Measurements from ENCODE around the gene NDOR1. TPM values are rescaled to one million over a fixed set of nuclear protein-coding genes. Genes with fewer than 3 reads are reported as not detected.
"Not testable (repeated sequence)": the region's sequence is repeated elsewhere in the genome, so short reads cannot be mapped to it uniquely, and the experiment has no call there.

The NDOR1 gene
- total RNA-seq, 1 experiment from 2014 or later, result 23.8 TPM

DNA sequence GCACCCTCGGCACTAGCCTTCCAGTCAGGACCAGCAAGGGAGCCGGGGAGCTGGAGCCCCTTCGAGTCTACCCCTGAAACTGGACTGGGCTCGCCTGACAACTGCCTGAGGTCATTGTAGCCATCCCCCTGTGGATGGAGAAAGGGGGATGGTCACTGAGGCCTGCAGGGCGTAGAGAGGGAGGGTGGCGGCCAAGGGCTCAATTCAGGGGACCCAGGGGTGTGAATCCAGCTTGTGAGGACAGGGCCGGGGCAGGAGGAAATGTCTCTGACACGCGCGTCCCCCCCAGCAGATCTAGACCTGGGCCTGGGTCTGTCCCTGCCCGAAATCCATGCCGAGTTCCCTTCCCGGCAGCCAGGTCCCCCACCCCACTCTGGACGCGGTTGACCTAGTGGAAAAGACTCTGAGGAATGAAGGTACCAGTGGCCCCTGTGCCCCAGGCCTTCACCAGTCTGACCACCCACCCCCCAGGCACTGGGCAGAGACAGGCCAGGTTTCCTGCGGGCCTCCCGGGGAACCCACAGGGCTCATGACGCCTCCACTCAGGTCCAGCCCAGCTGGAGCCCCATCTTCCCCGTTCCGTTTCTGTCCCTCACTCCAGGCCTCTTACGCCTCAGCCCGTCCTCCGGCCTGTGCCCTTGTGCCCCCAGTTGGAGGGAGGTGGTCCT, 26.0 kb downstream of the NDOR1 start:
- DNase-seq (ENCODE audit: low spot score), result no peak

DNA sequence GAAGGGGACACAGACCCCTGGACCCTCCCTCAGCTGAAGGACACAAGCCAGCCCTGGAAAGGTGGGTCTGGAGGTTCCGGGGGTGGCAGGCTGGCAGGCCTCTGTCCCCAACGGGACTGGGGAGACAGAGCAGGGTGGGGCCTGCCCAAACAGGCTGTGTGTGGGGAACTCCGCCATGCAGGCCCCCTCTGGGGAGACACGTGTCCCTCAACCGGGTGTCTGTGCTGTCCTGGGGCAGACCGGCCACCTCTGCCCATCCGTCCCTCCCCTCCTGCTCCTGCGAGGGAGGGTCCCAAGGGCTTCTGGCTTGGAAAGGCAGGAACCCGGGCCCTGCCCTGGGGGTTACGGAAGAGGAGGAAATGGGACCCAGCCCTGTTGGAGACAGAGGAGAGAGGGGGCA, 26.6 kb downstream of the NDOR1 start:
- no peak for DNase-seq (ENCODE audit: low spot score)

DNA sequence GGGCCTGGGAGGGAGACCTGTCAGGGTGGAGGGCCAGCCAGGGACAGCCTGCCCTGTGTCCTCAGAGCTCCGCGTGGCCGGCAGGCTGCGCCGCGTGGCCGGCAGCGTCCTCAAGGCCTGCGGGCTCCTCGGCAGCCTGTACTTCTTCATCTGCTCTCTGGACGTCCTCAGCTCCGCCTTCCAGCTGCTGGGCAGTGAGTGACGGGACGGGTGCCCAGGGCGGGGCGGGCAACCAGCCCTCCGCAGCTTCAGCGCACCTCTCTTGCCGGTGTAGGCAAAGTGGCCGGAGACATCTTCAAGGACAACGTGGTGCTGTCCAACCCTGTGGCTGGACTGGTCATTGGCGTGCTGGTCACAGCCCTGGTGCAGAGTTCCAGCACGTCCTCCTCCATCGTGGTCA, 27.0 kb downstream of the NDOR1 start:
- no peak for DNase-seq (ENCODE audit: low spot score)

DNA sequence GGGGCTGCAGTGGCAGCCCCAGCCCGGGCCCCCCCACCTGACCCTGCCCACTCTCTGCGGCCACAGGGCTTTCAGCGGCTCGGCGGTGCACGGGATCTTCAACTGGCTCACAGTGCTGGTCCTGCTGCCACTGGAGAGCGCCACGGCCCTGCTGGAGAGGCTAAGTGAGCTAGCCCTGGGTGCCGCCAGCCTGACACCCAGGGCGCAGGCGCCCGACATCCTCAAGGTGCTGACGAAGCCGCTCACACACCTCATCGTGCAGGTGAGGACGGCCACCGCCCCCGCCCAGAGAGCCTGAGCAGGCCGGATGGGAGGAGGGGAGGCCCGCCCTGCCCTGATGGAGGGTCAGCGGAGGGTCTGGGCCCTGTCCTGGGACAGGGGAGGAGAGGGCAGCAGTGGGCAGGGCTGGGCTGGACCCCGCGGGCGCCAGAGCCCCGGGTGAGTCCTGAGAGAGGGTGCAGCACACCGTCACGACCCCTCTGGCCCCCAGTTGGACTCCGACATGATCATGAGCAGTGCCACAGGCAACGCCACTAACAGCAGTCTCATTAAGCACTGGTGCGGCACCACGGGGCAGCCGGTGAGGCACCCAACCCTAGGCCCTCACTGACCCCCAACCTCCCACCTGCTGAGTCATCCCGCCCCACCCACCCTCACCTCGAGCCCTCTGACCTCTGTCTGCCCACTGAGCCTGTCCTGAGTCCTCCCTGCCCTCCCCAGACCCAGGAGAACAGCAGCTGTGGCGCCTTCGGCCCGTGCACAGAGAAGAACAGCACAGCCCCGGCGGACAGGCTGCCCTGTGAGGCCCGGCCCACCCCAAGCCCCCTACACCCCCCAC, 27.9 kb downstream of the NDOR1 start:
- no peak for DNase-seq (ENCODE audit: low spot score)

DNA sequence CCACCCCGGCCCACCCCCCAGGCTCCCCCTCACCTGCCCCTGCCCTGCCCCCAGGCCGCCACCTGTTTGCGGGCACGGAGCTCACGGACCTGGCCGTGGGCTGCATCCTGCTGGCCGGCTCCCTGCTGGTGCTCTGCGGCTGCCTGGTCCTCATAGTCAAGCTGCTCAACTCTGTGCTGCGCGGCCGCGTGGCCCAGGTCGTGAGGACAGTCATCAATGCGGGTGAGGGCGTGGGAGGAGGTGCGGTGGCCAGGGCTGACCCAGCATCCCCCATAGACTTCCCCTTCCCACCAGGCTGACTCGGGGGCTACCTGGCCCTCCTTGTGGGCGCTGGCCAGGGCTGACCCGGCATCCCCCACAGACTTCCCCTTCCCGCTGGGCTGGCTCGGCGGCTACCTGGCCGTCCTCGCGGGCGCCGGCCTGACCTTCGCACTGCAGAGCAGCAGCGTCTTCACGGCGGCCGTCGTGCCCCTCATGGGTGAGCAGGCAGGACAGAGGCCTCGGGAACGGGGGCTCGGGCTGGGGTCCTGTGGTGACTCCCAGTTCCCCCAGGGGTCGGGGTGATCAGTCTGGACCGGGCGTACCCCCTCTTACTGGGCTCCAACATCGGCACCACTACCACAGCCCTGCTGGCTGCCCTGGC, 28.7 kb downstream of the NDOR1 start:
- no peak for DNase-seq (ENCODE audit: low spot score)

DNA sequence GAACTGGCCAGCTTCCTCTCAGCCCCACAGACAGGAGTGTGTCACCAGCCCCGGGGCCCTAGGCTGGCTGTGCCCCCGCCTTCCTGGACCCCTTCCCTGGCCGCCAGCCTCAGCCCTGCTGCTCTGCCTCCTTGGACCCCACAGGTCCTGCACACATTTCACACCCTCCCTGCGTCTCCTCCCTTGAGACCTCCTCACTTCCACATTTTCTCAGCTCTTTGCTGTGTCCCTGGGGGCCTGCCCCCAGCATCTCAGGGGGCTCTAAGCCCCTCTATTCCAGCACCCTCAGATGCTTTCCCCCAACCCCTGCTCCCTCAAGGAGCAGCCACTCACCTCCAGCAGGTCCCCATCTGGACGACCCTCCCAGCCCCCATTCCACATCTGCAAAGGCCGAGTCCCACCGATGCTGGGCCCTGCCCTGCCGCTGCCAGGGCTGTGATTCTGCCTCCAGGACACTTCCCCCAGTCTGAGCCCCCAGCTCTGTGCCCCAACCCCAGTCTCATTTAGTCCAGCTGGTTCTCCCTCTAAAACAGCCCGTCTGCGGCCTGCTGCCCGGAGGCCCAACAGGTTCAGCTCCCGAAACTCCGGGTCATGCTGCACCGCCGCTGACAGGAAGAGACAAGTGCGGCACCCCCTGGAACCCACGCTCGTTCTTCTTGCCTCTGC, 29.4 kb downstream of the NDOR1 start:
- DNase-seq (ENCODE audit: low spot score), result no peak

DNA sequence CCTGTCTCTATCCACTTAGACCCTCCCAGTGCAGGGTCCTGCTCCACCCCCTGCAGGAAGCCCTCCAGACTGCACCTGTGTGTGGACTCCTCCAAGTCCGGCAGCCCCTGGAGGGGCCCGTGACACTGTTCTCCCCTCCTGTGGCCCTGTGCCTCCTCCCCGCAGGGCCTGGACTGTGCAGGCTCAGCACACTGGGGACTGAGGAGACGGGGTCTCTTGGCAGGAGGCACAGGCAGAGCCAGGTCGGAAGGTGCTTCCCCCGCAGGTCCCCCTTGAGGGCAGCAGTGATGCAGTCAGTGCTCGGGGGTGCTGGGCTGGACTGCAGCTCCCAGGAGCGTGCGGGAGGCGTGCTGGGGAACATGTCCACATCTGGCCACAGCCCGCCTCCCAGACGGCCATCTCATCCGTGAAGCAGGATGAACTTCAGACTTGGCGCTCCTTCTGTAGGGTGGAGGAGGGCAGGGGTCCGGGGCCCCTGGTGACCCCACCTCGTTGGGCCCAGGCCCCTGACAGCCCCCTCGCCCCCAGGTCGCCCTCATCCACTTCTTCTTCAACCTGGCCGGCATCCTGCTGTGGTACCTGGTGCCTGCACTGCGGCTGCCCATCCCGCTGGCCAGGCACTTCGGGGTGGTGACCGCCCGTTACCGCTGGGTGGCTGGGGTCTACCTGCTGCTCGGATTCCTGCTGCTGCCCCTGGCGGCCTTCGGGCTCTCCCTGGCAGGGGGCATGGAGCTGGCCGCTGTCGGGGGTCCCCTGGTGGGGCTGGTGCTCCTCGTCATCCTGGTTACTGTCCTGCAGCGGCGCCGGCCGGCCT, 30.1 kb downstream of the NDOR1 start:
- no peak for DNase-seq (ENCODE audit: low spot score)

DNA sequence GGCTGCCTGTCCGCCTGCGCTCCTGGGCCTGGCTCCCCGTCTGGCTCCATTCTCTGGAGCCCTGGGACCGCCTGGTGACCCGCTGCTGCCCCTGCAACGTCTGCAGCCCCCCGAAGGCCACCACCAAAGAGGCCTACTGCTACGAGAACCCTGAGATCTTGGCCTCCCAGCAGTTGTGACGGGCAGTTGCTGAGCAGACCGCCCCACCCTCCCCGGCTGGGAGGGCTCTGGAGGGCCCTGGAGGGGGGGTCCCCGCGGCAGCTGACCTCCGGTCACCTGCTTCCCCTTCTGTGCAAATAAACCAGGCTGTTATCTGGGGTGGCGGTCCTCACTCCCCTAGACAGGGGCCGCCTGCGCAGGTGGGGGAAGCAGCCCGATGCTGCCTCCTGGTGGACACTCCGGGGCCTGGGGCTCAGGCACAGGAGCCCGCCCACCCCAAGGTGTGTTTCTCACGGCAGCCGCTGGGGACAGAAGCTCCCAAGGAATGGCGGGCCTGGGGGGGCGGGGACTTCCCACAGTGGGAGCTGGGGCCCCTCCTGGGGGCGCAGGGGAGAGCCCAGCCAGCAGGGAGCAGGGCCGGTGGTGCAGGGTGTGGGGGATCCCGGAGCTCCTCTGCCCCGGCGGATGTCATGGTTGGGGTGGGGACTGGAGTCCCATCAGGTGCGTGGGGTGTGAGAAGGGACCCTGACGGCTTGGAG, 30.9 kb downstream of the NDOR1 start:
- DNase-seq (ENCODE audit: low spot score), result peak; percentile 76

DNA sequence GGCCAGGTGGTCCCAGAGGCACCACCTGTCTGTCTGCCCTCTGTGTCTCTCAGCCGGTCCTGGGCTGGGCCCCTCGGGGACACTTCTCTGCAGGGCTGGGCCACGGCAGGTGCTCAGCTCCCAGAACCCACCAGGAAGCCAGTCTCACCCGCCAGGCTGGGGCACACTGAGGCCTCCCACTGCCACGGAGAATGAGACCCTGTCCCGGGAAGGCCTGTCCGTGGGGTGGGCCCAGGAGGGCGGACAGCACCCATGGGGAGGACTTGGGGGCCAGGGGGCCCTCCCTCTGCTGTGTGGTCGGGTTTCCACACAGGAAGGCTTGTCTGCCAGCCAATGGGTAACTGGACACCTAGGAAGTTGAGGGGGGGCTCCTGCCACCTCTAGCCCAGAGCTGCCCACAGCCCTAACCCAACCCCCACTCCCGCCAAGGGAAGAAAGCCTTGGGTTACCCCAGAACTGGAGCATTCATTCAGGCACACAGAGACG, 31.5 kb downstream of the NDOR1 start:
- no peak for DNase-seq (ENCODE audit: low spot score)

DNA sequence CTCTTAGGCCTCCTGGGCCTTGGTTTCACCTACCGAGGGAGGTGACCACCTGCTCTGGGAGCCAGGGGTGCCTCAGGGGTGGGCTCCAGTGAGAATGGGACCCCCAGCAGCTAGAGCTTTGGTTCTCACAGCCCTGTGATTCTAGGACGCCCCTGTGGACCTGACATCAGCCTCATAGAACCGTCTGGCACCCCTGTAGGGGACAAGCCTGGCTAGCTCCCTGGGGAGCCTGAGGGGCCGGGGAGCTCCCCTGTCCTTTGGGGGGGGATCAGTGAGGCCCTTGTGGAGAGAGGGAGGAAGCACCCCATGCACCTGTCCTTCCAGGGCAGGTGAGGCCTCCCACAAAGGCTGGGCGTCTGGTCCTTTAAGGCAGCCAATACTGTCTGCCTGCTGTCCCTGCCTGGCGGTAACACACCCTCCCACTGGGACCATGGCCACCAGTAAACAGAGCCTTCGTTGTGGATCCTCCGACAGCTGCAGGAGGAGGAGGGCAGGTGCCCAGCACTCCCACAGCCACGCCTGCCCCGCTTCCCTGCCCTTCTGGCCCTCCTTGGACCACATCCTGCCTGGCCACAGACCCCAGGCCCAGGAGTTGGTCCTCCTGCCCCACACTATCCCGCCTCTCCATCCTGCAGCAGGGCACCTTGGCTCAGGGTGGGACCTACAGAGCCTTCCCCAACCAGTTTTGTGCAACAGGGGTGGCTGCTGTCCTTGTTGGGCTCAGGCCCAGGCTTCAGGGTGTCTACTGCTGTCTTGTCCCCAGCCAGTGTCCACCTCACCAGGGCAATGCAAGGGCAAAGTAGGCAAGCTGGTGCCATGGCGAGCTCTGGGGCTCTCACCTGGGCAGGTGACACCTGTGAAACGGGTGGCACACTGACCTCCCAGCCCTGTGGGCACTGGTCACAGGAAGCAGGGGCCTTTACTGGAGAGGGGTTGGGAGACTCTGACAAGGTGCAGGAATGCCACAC, 32.5 kb downstream of the NDOR1 start:
- DNase-seq (ENCODE audit: low spot score), result no peak

DNA sequence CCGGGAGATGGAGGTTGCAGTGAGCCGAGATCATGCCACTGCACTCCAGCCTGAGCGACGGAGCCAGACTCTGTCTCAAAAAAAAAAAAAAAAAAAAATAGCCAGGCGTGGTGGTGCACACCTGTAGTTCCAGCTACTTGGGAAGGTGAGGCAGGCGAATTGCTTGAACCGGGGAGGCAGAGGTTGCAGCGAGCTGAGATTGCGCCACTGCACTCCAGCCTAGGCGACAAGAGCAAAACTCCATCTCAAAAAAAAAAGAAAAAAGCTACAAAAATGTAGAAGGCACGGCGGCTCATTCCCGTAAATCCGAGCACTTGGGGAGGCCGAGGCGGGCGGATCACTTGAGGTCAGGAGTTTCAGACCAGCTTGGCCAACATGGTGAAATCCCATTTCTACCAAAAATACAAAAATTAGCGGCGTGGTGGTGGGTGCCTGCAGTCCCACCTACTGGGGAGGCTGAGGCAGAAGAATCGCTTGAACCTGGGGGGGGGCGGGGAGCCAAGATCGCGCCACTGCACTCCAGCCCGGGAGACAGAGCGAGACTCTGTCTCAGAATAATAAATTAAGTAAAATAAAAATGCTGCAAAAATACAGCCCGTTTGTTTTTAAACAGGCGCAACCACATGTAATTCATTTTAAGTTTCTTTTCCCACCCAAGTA, 34.2 kb downstream of the NDOR1 start:
- DNase-seq (ENCODE audit: low spot score), result not testable (repeated sequence)

DNA sequence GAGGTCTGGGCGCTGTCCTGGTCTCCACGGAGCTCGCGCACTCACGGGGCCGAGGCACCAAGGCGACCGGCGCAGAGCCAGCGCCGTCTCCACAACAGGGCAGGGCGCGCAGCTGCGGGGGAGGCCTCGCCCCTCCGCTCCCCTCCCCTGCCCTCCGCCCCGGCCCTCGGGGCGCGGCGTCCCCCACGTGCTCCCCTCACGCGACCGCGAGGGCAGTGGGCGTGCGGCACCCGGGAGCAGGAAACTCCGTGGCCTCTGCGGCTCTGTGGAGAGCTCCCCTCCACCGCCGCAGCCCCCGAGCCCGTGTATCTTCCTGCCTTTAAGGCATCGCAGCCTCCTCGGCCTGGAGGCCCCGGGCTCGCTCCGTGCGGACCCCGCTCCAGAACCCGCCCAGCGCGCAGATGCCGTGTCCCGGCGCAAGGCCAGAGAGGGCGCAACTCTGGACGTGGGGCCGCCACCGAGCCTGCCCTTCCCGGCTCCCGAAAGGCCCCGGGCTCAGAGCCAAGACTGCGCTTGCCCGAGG, 34.9 kb downstream of the NDOR1 start:
- peak; percentile 71 for DNase-seq (ENCODE audit: low spot score)

DNA sequence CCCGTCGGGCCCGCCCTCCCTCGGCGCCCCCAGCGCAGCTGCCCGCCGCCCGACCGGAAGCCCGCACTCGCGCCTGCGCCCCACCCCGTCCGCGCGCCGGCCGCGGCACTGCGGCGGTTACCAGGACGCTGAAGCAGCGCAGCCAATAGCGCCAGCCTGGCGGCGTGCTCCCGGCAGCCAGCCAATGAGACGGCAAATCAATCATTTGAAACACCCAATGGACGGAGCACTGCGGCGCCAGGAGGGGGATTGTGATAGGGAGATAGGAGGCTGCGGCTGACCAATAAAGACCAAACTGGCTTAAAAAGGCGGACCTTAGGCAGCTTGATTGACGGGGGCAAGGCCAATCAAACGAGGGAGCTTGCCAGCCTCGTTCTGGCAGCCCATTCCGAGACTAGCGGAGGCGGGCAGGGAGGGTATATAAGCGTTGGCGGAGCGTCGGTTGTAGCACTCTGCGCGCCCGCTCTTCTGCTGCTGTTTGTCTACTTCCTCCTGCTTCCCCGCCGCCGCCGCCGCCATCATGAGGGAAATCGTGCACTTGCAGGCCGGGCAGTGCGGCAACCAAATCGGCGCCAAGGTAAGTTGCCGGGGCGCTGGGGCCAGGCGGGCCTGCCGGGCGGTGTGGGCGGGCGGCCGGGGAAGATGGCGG, 35.5 kb downstream of the NDOR1 start, which contains the start of gene TUBB4B:
TUBB4B (plus strand) TSS at position 447 of the 649 bp plus-strand sequence; CDS start at position 521, 74 bp downstream.
- DNase-seq (ENCODE audit: low spot score), result peak; percentile 100

DNA sequence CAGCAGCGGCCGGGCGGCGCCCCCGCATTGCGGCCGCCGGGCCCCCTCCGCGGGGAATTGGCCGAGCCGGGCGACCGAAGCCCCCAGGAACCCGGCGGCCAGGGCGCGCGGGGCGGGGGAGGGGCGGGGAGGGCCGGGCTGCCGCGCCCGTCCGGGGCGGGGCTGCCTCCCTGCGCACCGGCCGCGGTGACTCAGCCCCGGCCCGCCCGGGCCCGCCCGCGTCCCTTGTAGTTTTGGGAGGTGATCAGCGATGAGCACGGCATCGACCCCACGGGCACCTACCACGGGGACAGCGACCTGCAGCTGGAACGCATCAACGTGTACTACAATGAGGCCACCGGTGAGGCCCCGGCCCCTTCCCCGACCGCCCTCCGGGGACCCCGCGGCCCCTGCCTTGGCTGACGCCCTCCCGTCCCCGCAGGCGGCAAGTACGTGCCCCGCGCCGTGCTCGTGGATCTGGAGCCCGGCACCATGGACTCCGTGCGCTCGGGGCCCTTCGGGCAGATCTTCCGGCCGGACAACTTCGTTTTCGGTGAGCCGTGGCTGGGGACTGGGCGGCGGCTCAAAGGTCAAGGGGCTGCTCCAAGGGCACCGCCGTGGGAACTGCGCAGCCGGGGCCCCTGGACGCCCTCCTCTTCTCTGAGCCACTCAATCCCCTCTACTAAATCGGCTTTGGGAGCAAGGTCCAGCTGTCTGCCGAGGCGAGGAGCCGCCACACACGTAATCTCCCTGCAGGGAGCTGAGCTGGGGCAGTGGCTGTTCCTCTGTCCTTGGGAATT, 36.2 kb downstream of the NDOR1 start:
- DNase-seq (ENCODE audit: low spot score), result no peak

DNA sequence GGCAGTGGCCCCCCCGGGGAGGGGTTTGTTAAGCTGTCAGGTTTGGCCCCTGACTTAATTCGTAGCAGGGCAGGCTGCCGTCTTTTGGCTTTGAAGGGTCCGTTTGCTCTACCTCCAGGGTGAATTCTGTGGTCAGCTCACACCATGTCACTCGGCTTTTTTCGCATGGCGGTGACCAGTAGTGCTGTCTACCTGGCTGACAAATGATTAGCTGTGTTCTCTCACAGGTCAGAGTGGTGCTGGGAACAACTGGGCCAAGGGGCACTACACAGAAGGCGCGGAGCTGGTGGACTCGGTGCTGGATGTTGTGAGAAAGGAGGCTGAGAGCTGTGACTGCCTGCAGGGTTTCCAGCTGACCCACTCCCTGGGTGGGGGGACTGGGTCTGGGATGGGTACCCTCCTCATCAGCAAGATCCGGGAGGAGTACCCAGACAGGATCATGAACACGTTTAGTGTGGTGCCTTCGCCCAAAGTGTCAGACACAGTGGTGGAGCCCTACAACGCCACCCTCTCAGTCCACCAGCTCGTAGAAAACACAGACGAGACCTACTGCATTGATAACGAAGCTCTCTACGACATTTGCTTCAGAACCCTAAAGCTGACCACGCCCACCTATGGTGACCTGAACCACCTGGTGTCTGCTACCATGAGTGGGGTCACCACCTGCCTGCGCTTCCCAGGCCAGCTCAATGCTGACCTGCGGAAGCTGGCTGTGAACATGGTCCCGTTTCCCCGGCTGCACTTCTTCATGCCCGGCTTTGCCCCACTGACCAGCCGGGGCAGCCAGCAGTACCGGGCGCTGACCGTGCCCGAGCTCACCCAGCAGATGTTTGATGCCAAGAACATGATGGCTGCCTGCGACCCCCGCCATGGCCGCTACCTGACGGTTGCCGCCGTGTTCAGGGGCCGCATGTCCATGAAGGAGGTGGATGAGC, 37.0 kb downstream of the NDOR1 start:
- no peak for DNase-seq (ENCODE audit: low spot score)

DNA sequence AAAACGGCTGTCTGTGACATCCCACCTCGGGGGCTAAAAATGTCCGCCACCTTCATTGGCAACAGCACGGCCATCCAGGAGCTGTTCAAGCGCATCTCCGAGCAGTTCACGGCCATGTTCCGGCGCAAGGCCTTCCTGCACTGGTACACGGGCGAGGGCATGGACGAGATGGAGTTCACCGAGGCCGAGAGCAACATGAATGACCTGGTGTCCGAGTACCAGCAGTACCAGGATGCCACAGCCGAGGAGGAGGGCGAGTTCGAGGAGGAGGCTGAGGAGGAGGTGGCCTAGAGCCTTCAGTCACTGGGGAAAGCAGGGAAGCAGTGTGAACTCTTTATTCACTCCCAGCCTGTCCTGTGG, 37.7 kb downstream of the NDOR1 start:
- not testable (repeated sequence) for DNase-seq (ENCODE audit: low spot score)

Data from A172 (cell line).